ENCODE measurements around the gene PRKCB. TPM values are rescaled to one million over a fixed set of nuclear protein-coding genes. Genes with fewer than 3 reads are reported as not detected.
"Not testable (repeated sequence)": the region's sequence is repeated elsewhere in the genome, so short reads cannot be mapped to it uniquely, and the experiment has no call there.

Gene PRKCB
- total RNA-seq, 2 experiments from 2014 or later: 77.8 to 81.0 TPM

DNA sequence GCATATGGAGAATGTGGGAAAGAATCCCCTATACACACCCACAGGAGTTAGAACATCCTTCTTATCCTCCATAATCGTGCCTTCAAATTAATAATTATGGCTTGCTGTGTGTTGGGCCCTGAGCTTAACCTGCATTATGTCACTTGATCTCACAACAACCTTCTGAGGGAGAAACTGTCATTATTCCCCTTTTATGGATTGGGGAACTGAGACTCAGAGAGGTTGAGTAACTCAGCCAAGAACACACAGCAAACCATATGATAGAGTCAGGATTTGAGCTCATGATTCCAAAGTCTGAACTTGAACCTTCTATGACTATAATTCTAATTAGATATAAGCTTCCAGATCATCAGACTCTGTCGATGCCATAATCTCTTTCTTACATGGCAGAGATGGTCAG is 306.1 kb downstream of the PRKCB start:
- Mint-ChIP-seq H3K27me3 (no peaks in the 10 kb centered on the region), H3K9me3 (peaks cover 10% of the 10 kb centered on the region), H3K27ac (no peak overlapping the region), H3K4me3 (no peak overlapping the region), H3K4me1 (peaks cover 17% of the 10 kb centered on the region), H3K36me3 (ENCODE audit: low read depth) (peaks cover 29% of the 10 kb centered on the region)
- CTCF ChIA-PET: no interaction called here
- DNase-seq: no peak
- POLR2A ChIA-PET: no interaction called here

DNA sequence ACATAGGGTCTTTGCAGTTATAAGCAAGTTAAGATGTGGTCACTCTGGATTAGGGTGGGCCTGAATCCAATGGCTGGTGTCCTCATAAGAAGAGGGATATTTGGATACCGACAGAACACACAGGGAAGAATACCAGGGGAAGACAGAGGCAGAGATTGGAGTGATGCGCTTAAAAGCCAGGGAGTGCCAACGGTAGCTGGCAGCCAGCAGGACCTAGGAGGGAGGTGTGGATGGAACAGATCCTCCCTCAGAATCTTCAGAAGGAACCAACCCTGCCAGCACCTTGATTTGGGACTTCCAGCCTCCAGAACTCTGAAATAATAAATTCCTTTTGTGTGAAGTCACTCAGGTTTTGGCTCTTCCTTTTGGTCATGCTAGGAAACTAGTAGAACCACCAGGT is 310.1 kb downstream of the PRKCB start:
- CTCF ChIA-PET: no interaction called here
- Mint-ChIP-seq H3K4me3 (no peak overlapping the region), H3K27ac (no peak overlapping the region), H3K4me1 (peaks cover 19% of the 10 kb centered on the region), H3K27me3 (no peaks in the 10 kb centered on the region), H3K9me3 (peaks cover 3% of the 10 kb centered on the region), H3K36me3 (ENCODE audit: low read depth) (peaks cover 16% of the 10 kb centered on the region)
- DNase-seq: no peak
- POLR2A ChIA-PET: no interaction called here

DNA sequence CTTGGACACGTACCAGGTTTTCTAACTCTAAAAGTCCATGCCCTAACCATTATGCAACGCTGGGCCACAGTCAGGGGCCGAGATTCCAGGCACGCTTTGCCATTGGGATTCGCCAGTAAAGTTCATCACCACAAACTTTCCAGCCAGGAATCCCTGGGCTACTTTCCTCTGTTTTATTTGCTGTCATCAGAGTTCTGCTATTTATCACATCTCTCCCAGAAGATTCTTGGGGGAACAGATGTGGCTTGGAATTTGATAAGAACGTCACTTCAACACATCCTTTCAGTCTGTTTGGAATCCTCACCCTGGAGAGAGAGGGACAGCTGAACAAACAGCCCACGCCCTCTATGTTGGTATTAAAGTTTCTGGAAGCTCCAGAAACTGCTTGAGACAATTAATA is 310.7 kb downstream of the PRKCB start:
- H3K27me3 Mint-ChIP-seq: no peaks in the 10 kb centered on the region
- no peak for DNase-seq
- H3K4me1 Mint-ChIP-seq: peaks cover 25% of the 10 kb centered on the region
- ChIA-PET CTCF (no interaction called here), POLR2A (no interaction called here)
- no peak overlapping the region for H3K27ac Mint-ChIP-seq
- H3K9me3 Mint-ChIP-seq: peaks cover 3% of the 10 kb centered on the region
- H3K36me3 Mint-ChIP-seq (ENCODE audit: low read depth): peaks cover 20% of the 10 kb centered on the region
- H3K4me3 Mint-ChIP-seq: no peak overlapping the region

DNA sequence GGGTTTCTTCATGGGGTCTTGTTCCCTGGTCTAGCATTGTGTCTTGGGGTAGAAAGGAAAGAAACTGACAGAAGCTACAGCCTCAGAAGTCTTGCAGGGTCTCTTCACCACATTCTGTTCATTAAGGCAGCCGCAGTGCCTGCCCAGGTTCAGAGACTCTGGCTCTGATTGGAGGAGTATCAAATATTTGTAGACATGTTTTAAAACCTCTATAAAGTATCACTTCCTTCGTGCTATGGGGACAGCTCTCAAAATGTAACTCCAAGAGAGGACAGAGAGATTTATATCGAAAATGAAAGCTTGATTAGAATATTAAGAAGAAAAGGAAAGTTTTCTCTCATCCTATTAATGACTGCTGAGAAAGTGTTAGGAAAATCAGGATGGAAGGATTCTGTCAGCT is 313.3 kb downstream of the PRKCB start:
- ChIA-PET POLR2A (no interaction called here), CTCF (interaction anchor here (0.6 to 1.7 kb wide), 2 partner anchors 15 to 139 kb away, joined by 4 to 5 read pairs; no protein-coding TSS in a partner anchor)
- Mint-ChIP-seq H3K9me3 (no peaks in the 10 kb centered on the region), H3K27me3 (no peaks in the 10 kb centered on the region), H3K4me1 (peaks cover 31% of the 10 kb centered on the region), H3K27ac (no peak overlapping the region), H3K36me3 (ENCODE audit: low read depth) (peaks cover 21% of the 10 kb centered on the region), H3K4me3 (no peak overlapping the region)
- DNase-seq: no peak

DNA sequence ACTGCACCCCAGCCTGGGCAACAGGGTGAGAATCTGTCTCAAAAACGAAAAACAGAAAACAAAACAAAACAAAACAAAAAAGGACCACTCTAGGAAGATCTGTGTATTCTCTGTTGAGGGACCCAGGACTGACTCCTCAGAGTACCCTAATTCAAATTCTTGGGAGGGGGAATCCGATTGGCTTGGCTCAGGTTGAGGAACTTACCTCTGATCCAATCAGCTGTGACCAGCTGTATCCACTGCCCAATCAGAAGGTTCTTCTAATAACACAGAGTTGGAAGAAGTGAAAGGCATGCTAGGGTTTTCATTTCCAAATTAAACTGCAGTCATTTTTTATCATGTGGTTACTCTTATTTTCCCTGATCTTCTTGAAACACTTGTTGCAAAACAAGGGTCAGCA is 314.5 kb downstream of the PRKCB start:
- H3K4me1 Mint-ChIP-seq: peaks cover 31% of the 10 kb centered on the region
- peaks cover 24% of the 10 kb centered on the region for H3K36me3 Mint-ChIP-seq (ENCODE audit: low read depth)
- ChIA-PET CTCF (interaction anchor here (1.7 kb wide), 1 partner anchor 16 kb away, joined by 5 read pairs; no protein-coding TSS in a partner anchor), POLR2A (no interaction called here)
- H3K4me3 Mint-ChIP-seq: no peak overlapping the region
- H3K27me3 Mint-ChIP-seq: no peaks in the 10 kb centered on the region
- DNase-seq: no peak
- H3K9me3 Mint-ChIP-seq: no peaks in the 10 kb centered on the region
- H3K27ac Mint-ChIP-seq: no peak overlapping the region

DNA sequence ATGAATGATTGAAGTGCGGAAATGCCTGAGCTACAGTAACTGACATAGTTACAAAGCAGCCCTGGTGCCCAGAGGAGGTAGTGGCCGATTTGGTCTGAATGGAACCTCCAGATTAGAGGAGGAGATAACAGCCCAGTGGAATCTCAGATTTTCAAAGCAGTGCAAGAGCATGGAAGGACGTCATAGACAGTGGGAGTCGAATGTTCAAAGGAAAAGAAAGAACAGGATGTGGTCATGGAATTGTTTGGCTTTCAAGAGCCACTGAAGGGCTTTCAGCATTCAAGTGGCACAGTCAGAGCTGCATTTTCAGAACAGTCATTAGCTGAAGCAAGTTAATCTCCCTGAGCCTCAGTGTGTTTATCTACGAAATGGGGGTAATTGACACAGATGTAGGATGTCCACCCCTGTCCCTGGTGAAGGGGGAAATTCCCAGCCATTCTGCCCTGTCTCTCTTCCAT is 315.7 kb downstream of the PRKCB start:
- ChIA-PET CTCF (interaction anchor here (0.9 to 1.4 kb wide), 2 partner anchors 33 to 37 kb away, joined by 3 to 4 read pairs; no protein-coding TSS in a partner anchor), POLR2A (no interaction called here)
- Mint-ChIP-seq H3K27ac (peak overlapping the region; percentile 71), H3K36me3 (ENCODE audit: low read depth) (peaks cover 32% of the 10 kb centered on the region), H3K4me3 (no peak overlapping the region), H3K9me3 (no peaks in the 10 kb centered on the region), H3K27me3 (no peaks in the 10 kb centered on the region), H3K4me1 (peaks cover 31% of the 10 kb centered on the region)
- DNase-seq: peak; percentile 30

DNA sequence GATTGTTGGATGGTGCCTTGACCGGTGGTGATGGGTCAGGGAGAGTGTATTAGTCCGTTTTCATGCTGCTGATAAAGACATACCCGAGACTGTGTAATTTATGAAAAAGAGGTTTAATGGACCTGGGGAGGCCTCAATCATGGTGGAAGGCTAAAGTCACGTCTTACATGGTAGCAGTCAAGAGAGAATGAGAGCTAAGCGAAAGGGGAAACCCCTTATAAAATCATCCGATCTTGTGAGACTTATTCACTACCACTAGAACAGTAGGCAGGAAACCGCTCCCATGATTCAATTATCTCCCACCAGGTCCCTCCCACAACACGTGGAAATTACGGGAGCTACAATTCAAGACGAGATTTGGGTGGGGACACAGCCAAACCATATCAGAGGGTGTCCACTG is 316.3 kb downstream of the PRKCB start:
- H3K27me3 Mint-ChIP-seq, H3K27ac Mint-ChIP-seq, H3K4me3 Mint-ChIP-seq, POLR2A ChIA-PET, DNase-seq, H3K9me3 Mint-ChIP-seq: not testable (repeated sequence)
- peaks cover 34% of the 10 kb centered on the region for H3K36me3 Mint-ChIP-seq (ENCODE audit: low read depth)
- CTCF ChIA-PET: interaction anchor here (0.6 to 1.4 kb wide), 3 partner anchors 24 to 33 kb away, joined by 3 to 4 read pairs (median 3); no protein-coding TSS in a partner anchor
- H3K4me1 Mint-ChIP-seq: peaks cover 31% of the 10 kb centered on the region

DNA sequence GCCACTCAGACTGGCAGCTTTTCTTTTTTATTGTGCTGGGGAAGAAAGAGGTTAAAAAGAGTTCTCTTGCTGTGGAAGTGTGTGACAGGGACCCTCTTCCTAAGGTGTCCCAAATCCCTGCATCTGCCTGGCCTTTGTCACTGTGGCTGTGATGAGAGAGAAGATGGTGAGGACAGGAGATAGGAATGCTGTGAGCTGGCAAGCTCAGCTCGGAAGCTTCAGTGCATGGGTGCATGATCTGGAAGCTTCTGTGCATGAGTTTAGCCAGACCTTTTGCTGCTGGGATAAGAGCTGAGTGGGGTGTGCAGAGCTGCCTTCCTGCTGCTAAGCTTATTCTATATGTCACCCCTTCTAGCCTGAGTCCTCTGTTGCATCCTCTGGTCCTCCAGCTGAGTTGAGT is 317.0 kb downstream of the PRKCB start:
- no peak for DNase-seq
- Mint-ChIP-seq H3K27me3 (no peaks in the 10 kb centered on the region), H3K4me3 (no peak overlapping the region), H3K36me3 (ENCODE audit: low read depth) (peaks cover 39% of the 10 kb centered on the region), H3K27ac (no peak overlapping the region), H3K4me1 (peaks cover 31% of the 10 kb centered on the region), H3K9me3 (no peaks in the 10 kb centered on the region)
- ChIA-PET CTCF (interaction anchor here (0.6 to 1.6 kb wide), 3 partner anchors 24 to 82 kb away, joined by 3 to 4 read pairs (median 3); no protein-coding TSS in a partner anchor), POLR2A (interaction anchor here (0.6 kb wide), 1 partner anchor 82 kb away, joined by 3 read pairs; no protein-coding TSS in a partner anchor)

DNA sequence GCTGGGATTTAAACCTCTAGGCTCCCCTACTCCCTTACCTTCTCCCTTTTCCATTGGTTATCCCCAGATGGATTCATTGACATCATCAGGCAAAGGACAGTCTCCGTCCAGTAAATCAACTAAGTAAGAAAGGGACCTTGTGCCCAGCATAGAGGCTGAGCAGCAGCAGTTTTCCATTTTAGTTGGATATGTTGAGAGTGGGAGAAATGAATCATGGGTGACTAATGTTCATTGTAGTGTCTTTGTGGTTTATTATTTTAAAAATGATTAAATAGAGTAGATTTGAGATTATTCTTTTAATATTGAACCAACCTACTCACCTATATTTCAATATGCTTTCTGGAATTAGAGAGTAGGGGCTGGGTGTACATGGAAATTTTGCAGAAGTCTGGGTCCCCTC is 321.0 kb downstream of the PRKCB start:
- ChIA-PET POLR2A (no interaction called here), CTCF (no interaction called here)
- Mint-ChIP-seq H3K27me3 (no peaks in the 10 kb centered on the region), H3K4me1 (peaks cover 8% of the 10 kb centered on the region), H3K27ac (no peak overlapping the region), H3K4me3 (no peak overlapping the region), H3K9me3 (no peaks in the 10 kb centered on the region), H3K36me3 (ENCODE audit: low read depth) (peaks cover 37% of the 10 kb centered on the region)
- no peak for DNase-seq

DNA sequence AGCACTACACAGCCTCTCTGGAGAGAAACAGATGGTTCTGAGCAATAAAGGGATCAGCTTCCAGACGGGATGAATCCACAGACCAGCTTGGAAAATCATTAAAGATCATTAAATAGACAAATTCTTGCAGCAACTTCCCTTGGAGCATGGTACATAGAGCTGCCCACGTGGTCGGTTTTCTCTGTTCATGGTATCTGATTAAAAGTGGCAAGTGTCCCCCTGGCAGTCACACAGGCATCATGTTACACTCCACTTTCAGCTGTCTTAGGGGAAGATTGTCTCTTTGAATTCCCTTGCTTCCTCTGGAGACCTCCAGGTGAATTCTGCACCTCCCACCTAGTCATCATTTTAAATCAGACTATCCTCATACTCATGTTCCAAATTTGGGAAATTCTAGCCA is 328.2 kb downstream of the PRKCB start:
- ChIA-PET CTCF (no interaction called here), POLR2A (no interaction called here)

DNA sequence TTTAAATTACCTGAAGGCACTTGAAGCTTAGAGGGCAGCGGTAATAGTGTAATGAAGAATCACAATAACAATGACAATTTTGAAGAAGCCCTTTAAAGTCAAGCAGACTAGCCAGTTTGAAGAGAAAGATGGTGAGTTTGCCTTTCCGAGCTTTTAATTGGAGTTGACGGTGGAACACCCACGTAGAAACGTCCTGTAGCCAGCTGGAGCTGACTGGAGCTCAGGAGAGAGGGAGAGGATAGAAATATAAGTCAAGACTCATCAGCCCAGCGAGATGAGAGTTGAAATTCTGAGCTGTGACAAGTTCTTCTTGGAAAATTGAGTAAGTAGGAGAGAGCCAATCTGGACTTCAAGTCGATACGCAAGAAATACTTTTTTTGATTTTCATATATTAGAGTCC is 328.6 kb downstream of the PRKCB start:
- Mint-ChIP-seq H3K36me3 (ENCODE audit: low read depth) (peaks cover 8% of the 10 kb centered on the region), H3K4me1 (peaks cover 1% of the 10 kb centered on the region), H3K4me3 (no peak overlapping the region), H3K27me3 (no peaks in the 10 kb centered on the region), H3K9me3 (no peaks in the 10 kb centered on the region), H3K27ac (no peak overlapping the region)
- no peak for DNase-seq
- CTCF ChIA-PET: no interaction called here
- POLR2A ChIA-PET: no interaction called here

More for the DNA sequence above, 328.2 kb downstream of the PRKCB start:
- H3K4me3 Mint-ChIP-seq: no peak overlapping the region
- no peaks in the 10 kb centered on the region for H3K27me3 Mint-ChIP-seq
- DNase-seq: no peak
- H3K36me3 Mint-ChIP-seq (ENCODE audit: low read depth): peaks cover 12% of the 10 kb centered on the region
- H3K27ac Mint-ChIP-seq: no peak overlapping the region
- H3K4me1 Mint-ChIP-seq: peaks cover 1% of the 10 kb centered on the region
- no peaks in the 10 kb centered on the region for H3K9me3 Mint-ChIP-seq

DNA sequence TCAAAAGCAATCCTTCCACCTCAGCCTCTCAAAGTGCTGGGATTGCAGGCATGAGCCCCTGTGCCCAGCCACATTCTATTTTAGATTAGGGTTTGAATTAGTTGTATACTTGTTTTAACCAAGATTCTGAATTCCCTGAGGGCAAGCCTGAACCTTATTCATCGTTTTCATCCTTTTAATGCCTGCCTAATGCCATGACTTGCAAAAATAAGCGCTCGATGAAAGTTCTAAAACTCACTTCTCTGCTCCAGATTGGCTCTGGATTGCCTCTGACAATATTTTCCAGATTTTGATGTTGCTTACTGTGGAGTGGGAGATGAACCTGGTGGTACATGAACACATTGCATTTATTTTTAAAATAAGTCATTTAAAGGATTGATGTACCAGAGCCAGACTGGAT is 329.5 kb downstream of the PRKCB start:
- POLR2A ChIA-PET: no interaction called here
- Mint-ChIP-seq H3K36me3 (ENCODE audit: low read depth) (peaks cover 10% of the 10 kb centered on the region), H3K9me3 (no peaks in the 10 kb centered on the region), H3K4me1 (peaks cover 1% of the 10 kb centered on the region), H3K27me3 (no peaks in the 10 kb centered on the region), H3K4me3 (no peak overlapping the region), H3K27ac (no peak overlapping the region)
- CTCF ChIA-PET: no interaction called here
- no peak for DNase-seq

DNA sequence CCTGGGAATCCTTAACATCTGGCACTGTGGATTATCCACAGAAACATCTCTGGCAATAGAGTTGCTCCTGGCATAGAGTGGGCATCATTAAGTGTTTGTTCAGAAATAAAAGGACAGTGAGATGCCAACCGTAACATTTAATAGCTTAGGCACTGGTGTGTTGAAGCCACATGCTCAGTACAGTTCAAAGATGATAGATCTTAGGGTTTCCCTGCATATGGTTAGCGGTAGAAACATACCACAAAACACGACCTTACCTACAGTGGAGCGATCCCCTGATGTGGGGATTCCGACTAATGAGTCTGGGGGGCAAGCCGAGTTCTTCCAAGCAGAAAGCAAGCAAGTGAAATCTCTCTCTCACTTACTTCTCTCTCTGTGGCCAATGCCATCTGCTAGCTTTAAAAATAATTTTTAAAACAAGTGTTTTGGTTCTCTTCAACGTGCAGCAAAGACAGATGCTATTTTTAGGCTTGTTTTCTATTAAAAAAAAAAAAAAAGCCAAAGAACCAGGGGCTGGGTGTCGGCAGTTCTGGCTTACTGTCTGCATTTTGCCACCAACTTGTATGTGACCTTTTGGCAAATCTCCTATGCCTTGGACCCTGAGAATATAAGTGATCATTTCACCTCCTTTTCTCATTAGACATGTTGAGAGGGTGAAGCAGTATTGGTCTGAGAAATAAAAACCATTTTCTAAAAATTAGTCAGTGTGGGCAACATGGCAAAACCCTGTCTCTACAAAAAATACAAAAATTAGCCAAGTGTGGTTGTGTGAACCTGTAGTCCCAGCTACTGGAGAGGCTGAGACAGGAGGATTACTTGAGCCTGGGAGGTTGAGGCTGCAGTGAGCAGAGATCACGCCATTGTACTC is 331.1 kb downstream of the PRKCB start:
- ChIA-PET CTCF (interaction anchor here (1.2 kb wide), 1 partner anchor 19 kb away, joined by 3 read pairs; no protein-coding TSS in a partner anchor), POLR2A (interaction anchor here (1.0 kb wide), 1 partner anchor 8 kb away, joined by 3 read pairs; no protein-coding TSS in a partner anchor)
- H3K27ac Mint-ChIP-seq: no peak overlapping the region
- H3K4me1 Mint-ChIP-seq: peaks cover 1% of the 10 kb centered on the region
- H3K27me3 Mint-ChIP-seq: no peaks in the 10 kb centered on the region
- no peak overlapping the region for H3K4me3 Mint-ChIP-seq
- H3K9me3 Mint-ChIP-seq: no peaks in the 10 kb centered on the region
- peaks cover 11% of the 10 kb centered on the region for H3K36me3 Mint-ChIP-seq (ENCODE audit: low read depth)
- no peak for DNase-seq

Measured in activated CD4-positive, alpha-beta T cell treated with anti-CD3 and anti-CD28 coated beads, Interleukin-2, amount 10 ng/mL, durations not matched to agents 7 days and 5 days (primary cell).